Activated T-cell treated with anti-CD3 and anti-CD28 coated beads, Interleukin-2, amount 50 U/mL, for 24 hours (primary cell): ENCODE results near the gene PLCG2.

Experiments used
- DNase-seq: peaks from one replicate; pipeline ENCODE4 v3.0.0-alpha.2; 2020
- H3K27ac Mint-ChIP-seq: 2 replicates; pipeline ENCODE4 v1.8.0; 2020; ENCODE audit warnings: mild to moderate bottlenecking, mixed read lengths
- H3K27me3 Mint-ChIP-seq: 2 replicates; pipeline ENCODE4 v1.8.0; 2020; ENCODE audit warnings: mixed read lengths
- H3K36me3 Mint-ChIP-seq: 2 replicates; pipeline ENCODE4 v1.8.0; 2020; ENCODE audit warnings: low read depth, mixed read lengths
- H3K4me1 Mint-ChIP-seq: 2 replicates; pipeline ENCODE4 v1.8.0; 2020; ENCODE audit warnings: low read depth, mixed read lengths
- H3K4me3 Mint-ChIP-seq: 2 replicates; pipeline ENCODE4 v1.8.0; 2020; ENCODE audit warnings: mild to moderate bottlenecking, moderate library complexity, mixed read lengths
- H3K9me3 Mint-ChIP-seq: 2 replicates; pipeline ENCODE4 v1.8.0; 2020; ENCODE audit warnings: mixed read lengths

Gene PLCG2

GRCh38 chr16:81937305-81938038 lies 158.4 kb downstream of the PLCG2 start:
- no peak for DNase-seq
- no peak overlapping the region for H3K27ac Mint-ChIP-seq
- no peaks in the 10 kb centered on the region for H3K4me1 Mint-ChIP-seq
- no peak overlapping the region for H3K4me3 Mint-ChIP-seq
- H3K27me3 Mint-ChIP-seq = no peaks in the 10 kb centered on the region
- no peaks in the 10 kb centered on the region for H3K9me3 Mint-ChIP-seq
- no peaks in the 10 kb centered on the region for H3K36me3 Mint-ChIP-seq

DNA sequence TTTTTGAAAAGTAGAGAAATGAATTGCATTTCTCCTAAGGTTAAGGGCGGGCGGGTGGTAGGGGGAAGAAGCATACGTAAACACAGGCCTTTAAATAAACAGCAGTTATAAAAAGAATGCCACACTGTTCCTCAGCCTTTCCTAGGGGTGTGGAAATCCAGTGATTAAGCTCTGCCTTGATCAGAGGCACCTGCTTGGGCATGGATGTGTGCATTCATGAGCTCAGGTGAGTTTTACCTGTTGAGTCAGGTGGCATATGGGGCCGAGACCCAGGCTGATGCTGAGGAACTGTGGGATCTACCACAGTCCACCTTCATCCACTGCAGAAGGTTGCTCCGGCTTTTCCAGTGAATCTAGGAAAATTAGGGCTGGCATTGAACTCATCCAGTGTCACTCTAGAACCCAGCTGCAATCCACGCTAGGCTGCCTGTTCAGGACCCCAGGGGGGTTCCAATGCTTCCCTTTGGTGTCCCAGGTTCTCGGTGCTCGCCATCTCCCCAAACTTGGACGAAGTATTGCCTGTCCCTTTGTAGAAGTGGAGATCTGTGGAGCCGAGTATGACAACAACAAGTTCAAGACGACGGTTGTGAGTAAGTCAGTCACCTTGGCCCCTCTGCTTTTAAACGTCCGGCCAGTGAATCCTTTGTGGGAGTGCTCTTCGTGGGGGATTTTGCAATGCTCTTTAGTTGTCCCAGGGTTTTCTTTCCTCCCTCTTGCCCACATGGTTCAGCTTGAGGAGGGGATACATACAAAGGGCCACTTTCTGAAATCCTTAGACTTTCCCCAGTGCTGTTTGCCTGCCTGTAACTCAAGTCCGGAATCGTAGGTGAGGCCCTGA lies 159.5 kb downstream of the PLCG2 start:
- Mint-ChIP-seq H3K27me3 (no peaks in the 10 kb centered on the region), H3K27ac (no peak overlapping the region), H3K4me1 (no peaks in the 10 kb centered on the region), H3K9me3 (no peaks in the 10 kb centered on the region), H3K36me3 (no peaks in the 10 kb centered on the region), H3K4me3 (no peak overlapping the region)
- DNase-seq = no peak

- Mint-ChIP-seq H3K4me1 (no peaks in the 10 kb centered on the region), H3K9me3 (no peaks in the 10 kb centered on the region), H3K36me3 (no peaks in the 10 kb centered on the region), H3K4me3 (no peak overlapping the region), H3K27me3 (no peaks in the 10 kb centered on the region), H3K27ac (no peak overlapping the region)
- no peak for DNase-seq
These were observed 160.3 kb downstream of the PLCG2 start for GRCh38 chr16:81939164-81940056.

DNA sequence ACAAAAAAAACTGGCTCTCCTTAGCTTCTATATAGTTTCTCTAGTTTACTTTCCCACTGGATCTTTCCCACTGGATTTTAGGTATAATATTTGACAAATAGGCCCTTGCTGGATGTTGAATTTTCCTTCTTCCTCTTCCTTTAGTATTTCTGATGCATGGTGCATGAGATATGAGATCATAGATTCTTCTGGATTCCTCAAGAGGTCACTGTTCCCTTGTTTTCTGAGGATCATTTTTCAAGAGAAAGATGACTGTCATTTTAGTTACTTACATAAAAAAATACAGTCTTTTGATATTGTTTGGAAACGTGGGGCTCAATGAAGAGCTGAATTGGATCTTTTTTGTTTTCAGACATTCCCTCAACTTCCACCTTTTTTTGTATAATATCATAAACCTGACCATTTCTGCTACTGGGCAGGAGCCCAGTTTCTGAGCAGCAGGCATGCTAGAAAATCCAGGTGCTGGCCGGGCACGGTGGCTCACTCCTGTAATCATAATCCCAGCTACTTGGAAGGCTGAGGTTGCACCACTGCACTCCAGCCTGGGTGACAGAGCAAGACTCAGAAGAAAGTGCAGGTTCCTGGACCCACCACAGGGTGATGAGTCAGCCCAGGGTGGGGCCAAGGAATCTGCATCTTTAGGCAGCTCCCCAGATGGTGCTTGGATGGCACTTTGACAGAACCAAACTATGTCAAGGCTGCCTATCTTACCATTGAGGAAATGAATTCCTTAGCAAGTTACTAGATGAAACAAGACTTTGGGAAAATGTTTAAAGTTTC lies 161.9 kb downstream of the PLCG2 start:
- H3K4me3 Mint-ChIP-seq = no peak overlapping the region
- no peak for DNase-seq
- no peaks in the 10 kb centered on the region for H3K4me1 Mint-ChIP-seq
- no peaks in the 10 kb centered on the region for H3K9me3 Mint-ChIP-seq
- H3K27me3 Mint-ChIP-seq = no peaks in the 10 kb centered on the region
- no peaks in the 10 kb centered on the region for H3K36me3 Mint-ChIP-seq
- H3K27ac Mint-ChIP-seq = no peak overlapping the region

DNA sequence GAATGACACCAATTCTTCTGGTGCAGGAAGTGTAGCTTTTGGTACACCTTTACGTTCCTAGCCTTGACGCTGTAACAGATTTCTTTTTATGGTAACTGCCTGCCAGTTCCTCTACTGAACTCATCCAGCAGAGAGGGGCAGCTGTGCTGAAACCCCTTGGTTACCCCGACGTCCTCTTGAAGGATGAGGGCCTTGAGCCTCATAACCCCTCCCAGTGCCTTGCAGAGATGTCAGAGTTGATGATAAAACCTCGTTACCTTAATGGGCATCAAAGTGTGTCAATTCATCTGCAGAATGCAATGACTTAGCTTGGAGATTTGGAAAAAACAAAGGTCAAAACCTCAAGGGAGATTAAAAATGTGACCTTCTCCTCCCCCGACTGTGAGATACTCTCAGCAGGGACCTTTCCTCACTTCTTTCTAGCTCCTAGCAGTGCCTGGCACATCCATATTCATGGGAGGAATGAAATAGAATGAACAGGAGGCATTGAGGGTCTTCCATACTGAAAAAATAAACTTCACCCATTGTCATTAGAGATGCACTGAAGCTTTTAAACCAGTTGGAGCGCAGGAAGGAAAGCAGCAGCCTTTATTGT lies 163.0 kb downstream of the PLCG2 start:
- Mint-ChIP-seq H3K27me3 (no peaks in the 10 kb centered on the region), H3K36me3 (no peaks in the 10 kb centered on the region), H3K4me3 (no peak overlapping the region), H3K9me3 (no peaks in the 10 kb centered on the region), H3K27ac (no peak overlapping the region), H3K4me1 (no peaks in the 10 kb centered on the region)
- DNase-seq = no peak

- Mint-ChIP-seq H3K27ac (no peak overlapping the region), H3K36me3 (no peaks in the 10 kb centered on the region), H3K4me1 (no peaks in the 10 kb centered on the region), H3K27me3 (no peaks in the 10 kb centered on the region), H3K9me3 (no peaks in the 10 kb centered on the region), H3K4me3 (no peak overlapping the region)
- no peak for DNase-seq
These were observed 166.6 kb downstream of the PLCG2 start for GRCh38 chr16:81945665-81946064.

DNA sequence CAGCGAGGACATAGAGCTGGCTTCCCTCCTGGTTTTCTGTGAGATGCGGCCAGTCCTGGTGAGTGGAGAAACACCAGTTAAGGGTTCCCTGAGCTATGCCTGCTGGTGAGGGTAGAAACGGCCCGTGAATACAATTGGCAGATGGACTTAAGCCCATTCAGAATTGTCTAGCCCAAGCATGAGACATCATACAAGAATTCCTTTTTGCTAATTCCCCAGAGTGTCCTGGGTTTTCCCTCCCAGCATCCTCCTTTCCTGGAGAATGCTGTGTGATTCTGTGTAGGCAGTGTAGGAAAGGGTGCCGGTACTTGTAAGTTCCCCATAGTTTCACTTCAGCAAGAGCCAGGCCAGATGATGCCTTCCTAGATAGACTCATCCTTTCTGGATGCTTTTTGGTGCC lies 167.1 kb downstream of the PLCG2 start:
- Mint-ChIP-seq H3K4me1 (no peaks in the 10 kb centered on the region), H3K4me3 (no peak overlapping the region), H3K9me3 (no peaks in the 10 kb centered on the region), H3K27me3 (no peaks in the 10 kb centered on the region), H3K36me3 (no peaks in the 10 kb centered on the region), H3K27ac (no peak overlapping the region)
- no peak for DNase-seq

GRCh38 chr16:81951564-81951963 lies 172.5 kb downstream of the PLCG2 start:
- DNase-seq = no peak
- Mint-ChIP-seq H3K27ac (no peak overlapping the region), H3K4me1 (no peaks in the 10 kb centered on the region), H3K4me3 (no peak overlapping the region), H3K9me3 (peaks cover 14% of the 10 kb centered on the region), H3K27me3 (no peaks in the 10 kb centered on the region), H3K36me3 (no peaks in the 10 kb centered on the region)

DNA sequence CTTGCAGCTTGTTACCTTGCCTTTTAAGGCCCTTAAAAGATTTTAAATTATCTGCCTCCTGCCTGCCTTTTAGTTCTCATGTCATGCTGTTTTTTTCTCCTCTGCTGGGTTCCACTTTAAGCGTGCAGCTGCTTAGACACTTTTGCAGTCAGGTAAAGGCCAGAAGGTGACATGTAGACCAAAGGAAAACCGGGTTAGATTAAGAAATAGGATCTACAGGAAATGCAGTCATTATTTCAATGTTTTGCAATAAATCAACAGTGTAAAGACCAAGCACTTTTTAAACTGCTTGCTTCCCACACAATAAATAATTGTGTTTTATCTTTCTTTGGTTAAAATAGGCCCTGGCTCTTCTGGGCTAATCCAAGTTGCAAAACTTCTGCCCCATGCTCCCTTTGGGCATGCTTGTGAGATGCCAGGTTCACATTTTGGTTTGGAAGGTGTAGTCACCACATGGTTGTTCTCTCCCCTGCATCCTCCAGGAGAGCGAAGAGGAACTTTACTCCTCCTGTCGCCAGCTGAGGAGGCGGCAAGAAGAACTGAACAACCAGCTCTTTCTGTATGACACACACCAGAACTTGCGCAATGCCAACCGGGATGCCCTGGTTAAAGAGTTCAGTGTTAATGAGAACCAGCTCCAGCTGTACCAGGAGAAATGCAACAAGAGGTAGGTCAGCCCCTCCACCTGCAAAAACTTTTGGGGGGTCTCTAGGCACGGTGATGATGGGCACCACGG lies 177.3 kb downstream of the PLCG2 start:
- H3K27me3 Mint-ChIP-seq = no peaks in the 10 kb centered on the region
- H3K27ac Mint-ChIP-seq = no peak overlapping the region
- H3K36me3 Mint-ChIP-seq = no peaks in the 10 kb centered on the region
- DNase-seq = no peak
- peaks cover 12% of the 10 kb centered on the region for H3K9me3 Mint-ChIP-seq
- no peak overlapping the region for H3K4me3 Mint-ChIP-seq
- no peaks in the 10 kb centered on the region for H3K4me1 Mint-ChIP-seq

DNA sequence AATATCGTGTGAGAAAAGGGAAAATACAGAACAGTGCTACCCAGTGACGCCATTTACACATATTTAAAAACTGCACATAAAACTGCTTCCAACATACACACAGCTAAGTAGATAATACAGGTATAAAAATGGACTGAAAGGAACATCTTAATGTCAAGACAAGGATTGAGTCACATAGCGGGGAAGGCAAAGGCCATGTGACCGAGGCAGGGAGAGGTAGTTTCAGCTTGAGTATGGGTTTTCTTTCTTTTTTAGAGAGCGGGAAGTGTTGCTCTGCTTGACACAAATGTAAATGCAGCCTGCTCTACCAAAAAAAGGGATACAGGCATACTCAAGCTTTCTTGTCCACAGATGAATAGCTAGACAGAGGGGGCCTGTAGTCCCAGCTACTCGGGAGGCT lies 185.7 kb downstream of the PLCG2 start:
- Mint-ChIP-seq H3K27ac (no peak overlapping the region), H3K36me3 (no peaks in the 10 kb centered on the region), H3K4me1 (no peaks in the 10 kb centered on the region), H3K27me3 (peaks cover 5% of the 10 kb centered on the region), H3K4me3 (no peak overlapping the region), H3K9me3 (no peaks in the 10 kb centered on the region)
- DNase-seq = no peak

GRCh38 chr16:81967358-81967757 lies 188.3 kb downstream of the PLCG2 start:
- Mint-ChIP-seq H3K27ac (no peak overlapping the region), H3K27me3 (peaks cover 10% of the 10 kb centered on the region), H3K4me1 (no peaks in the 10 kb centered on the region), H3K9me3 (peaks cover 11% of the 10 kb centered on the region), H3K4me3 (no peak overlapping the region), H3K36me3 (no peaks in the 10 kb centered on the region)
- DNase-seq = no peak

- no peak overlapping the region for H3K27ac Mint-ChIP-seq
- peaks cover 2% of the 10 kb centered on the region for H3K36me3 Mint-ChIP-seq
- DNase-seq = no peak
- peaks cover 14% of the 10 kb centered on the region for H3K27me3 Mint-ChIP-seq
- H3K4me1 Mint-ChIP-seq = no peaks in the 10 kb centered on the region
- H3K9me3 Mint-ChIP-seq = peaks cover 36% of the 10 kb centered on the region
- H3K4me3 Mint-ChIP-seq = no peak overlapping the region
These were observed 192.8 kb downstream of the PLCG2 start for GRCh38 chr16:81971853-81972252.

DNA sequence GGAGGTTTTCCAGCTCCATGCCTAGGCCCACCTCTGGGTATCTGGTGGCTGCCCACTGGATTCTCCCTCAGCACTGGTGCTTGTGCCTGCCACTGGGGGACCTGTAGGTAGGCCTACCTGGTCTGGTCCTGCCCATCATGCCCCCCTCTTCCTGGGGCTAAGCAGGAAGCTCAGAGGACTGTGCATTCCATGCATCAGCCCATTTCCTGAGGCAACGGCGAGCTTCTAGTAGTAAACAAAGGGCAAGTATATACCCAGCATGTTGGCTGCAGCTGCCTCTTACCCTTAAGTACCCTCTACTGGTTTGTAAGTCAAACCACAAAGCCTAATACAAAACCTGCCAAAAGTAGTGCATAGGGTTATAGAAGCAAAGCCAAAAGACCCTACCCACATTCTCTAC lies 194.6 kb downstream of the PLCG2 start:
- no peak for DNase-seq
- Mint-ChIP-seq H3K4me3 (no peak overlapping the region), H3K27ac (no peak overlapping the region), H3K36me3 (peaks cover 4% of the 10 kb centered on the region), H3K27me3 (peaks cover 17% of the 10 kb centered on the region), H3K9me3 (peaks cover 41% of the 10 kb centered on the region), H3K4me1 (no peaks in the 10 kb centered on the region)
